EL (cell line): ENCODE data around the gene PNMA8B.

Experiments
- DNase-seq: peaks from one replicate; pipeline ENCODE4 v3.0.0-alpha.2; 2016

PNMA8B gene

GRCh38 chr19:46451352-46451751, 44.3 kb downstream of the PNMA8B start:
- no peak for DNase-seq

GRCh38 chr19:46450737-46451136, 44.9 kb downstream of the PNMA8B start:
- no peak for DNase-seq

GRCh38 chr19:46449228-46449627, 46.4 kb downstream of the PNMA8B start:
- DNase-seq, result no peak

- DNase-seq, result no peak
These were observed 47.1 kb downstream of the PNMA8B start for GRCh38 chr19:46448601-46449000.

GRCh38 chr19:46447824-46448223, 47.8 kb downstream of the PNMA8B start:
- no peak for DNase-seq

- DNase-seq, result no peak
These were observed 48.7 kb downstream of the PNMA8B start for GRCh38 chr19:46447006-46447405.

GRCh38 chr19:46446021-46446420, 49.6 kb downstream of the PNMA8B start:
- no peak for DNase-seq

GRCh38 chr19:46442808-46443450, 52.7 kb downstream of the PNMA8B start:
- DNase-seq, result peak; percentile 77

- no peak for DNase-seq
These were observed 53.8 kb downstream of the PNMA8B start for GRCh38 chr19:46441866-46442265.
